ENCODE data around the gene SHC3.

GRCh38 chr9:89113851-89114250 lies 64.8 kb downstream of the SHC3 start:
- no peak for TF ChIP-seq ZNF384 (IDR thresholded peaks at IDR 0.05)
- no peak for TF ChIP-seq L3MBTL2 (conservative IDR thresholded peaks at IDR 0.05)
- TF ChIP-seq, protein P1, sequence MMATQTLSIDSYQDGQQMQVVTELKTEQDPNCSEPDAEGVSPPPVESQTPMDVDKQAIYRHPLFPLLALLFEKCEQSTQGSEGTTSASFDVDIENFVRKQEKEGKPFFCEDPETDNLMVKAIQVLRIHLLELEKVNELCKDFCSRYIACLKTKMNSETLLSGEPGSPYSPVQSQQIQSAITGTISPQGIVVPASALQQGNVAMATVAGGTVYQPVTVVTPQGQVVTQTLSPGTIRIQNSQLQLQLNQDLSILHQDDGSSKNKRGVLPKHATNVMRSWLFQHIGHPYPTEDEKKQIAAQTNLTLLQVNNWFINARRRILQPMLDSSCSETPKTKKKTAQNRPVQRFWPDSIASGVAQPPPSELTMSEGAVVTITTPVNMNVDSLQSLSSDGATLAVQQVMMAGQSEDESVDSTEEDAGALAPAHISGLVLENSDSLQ (IDR thresholded peaks at IDR 0.05): no peak
- TF ChIP-seq TARDBP (IDR thresholded peaks at IDR 0.05): no peak
- TF ChIP-seq FOXM1 (IDR thresholded peaks at IDR 0.05; ENCODE audit: borderline replicate concordance): no peak
- TF ChIP-seq SP1 (IDR thresholded peaks at IDR 0.05): no peak
- TF ChIP-seq SUZ12 (IDR thresholded peaks at IDR 0.05): no peak
- no peak for TF ChIP-seq LEF1 (IDR thresholded peaks at IDR 0.05; ENCODE audit: borderline replicate concordance)
- TF ChIP-seq BHLHE40 (IDR thresholded peaks at IDR 0.05; ENCODE audit: borderline replicate concordance): no peak
- TF ChIP-seq FOXK2 (IDR thresholded peaks at IDR 0.05): no peak
- no peak for TF ChIP-seq NFRKB (IDR thresholded peaks at IDR 0.05)
- TF ChIP-seq CTBP1 (IDR thresholded peaks at IDR 0.05; ENCODE audit: borderline replicate concordance): no peak
